Spinal cord (tissue), 10 donors: Measurements from ENCODE around the gene RAB32. TPM values are rescaled to one million over a fixed set of nuclear protein-coding genes. Genes with fewer than 3 reads are reported as not detected.

Experiments
- DNase-seq, 6 donors: peaks; one replicate each; pipeline versions ENCODE4 v3.0.0 to v3.0.0-alpha.2; 2013 to 2015; ENCODE audit warnings: low spot score in 6 of 6, low read depth in 4 of 6
- H3K27ac ChIP-seq: one replicate; pipeline ENCODE4 v1.5.1; 2013; ENCODE audit warnings: low read depth, low read length, control low read depth
- H3K27me3 ChIP-seq: one replicate; pipeline ENCODE4 v1.6.1; 2013; ENCODE audit warnings: low read length; ENCODE audit not compliant: control insufficient read depth, insufficient read depth
- H3K36me3 ChIP-seq: one replicate; pipeline ENCODE4 v1.6.1; 2013; ENCODE audit warnings: low read length; ENCODE audit not compliant: control insufficient read depth, insufficient read depth
- H3K4me1 ChIP-seq: one replicate; pipeline ENCODE4 v1.6.1; 2013; ENCODE audit warnings: low read length; ENCODE audit not compliant: control insufficient read depth, insufficient read depth
- H3K4me3 ChIP-seq: one replicate; pipeline ENCODE4 v1.5.1; 2013; ENCODE audit warnings: low read depth, low read length, control low read depth
- H3K9me3 ChIP-seq: one replicate; pipeline ENCODE4 v1.6.1; 2013; ENCODE audit warnings: low read length; ENCODE audit not compliant: control insufficient read depth, insufficient read depth
- WGBS: methylation state at CpG from one replicate; pipeline ENCODE4 v1.1.5; 2013; ENCODE audit warnings: missing lambda C conversion rate; ENCODE audit not compliant: insufficient coverage; 5-methylcytosine and 5-hydroxymethylcytosine counted together
- polyA plus RNA-seq, 2 donors: library from polyadenylated mRNA; unstranded; fragments of 120-200 nt; gene quantifications; one replicate each; pipeline ENCODE4 v1.2.1, GENCODE V29; 2013; ENCODE audit not compliant: insufficient read length in 2 of 2
- total RNA-seq, 2 donors: library from RNA; depleted of rRNA in 1 of 2; stranded (reverse); fragments of 120-200 nt in 1 of 2; fragments of >200 nt in 1 of 2; gene quantifications; one replicate each; pipeline versions ENCODE4 v1.2.3 to v1.2.4, GENCODE V29; 2013 to 2014
- donor health status: healthy.

Gene RAB32
- total and polyA plus RNA-seq, 4 donors = 12.6 to 29.1 (median 15.4) TPM

DNA sequence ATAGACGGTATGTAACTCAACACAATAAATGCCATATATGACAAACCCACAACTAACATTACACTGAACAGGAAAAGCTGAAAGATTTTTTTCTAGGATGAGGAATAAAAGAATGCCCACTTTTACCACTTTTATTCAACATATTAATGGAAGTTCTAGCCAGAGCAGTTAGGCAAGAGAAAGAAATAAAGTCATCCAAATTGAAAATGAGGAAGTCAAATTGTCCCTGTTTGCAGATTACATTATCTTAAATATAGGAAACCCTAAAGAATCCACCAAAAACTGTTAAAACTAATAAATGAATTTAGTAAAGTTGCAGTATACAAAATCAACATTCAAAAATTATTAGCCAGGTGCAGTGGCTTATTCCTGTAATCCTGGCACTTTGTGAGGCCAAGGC lies 30.6 kb downstream of the RAB32 start:
- no peak overlapping the region for H3K4me3 ChIP-seq
- DNase-seq = no peak
- no peak overlapping the region for H3K27ac ChIP-seq
- no peaks in the 10 kb centered on the region for H3K9me3 ChIP-seq
- H3K36me3 ChIP-seq = no peaks in the 10 kb centered on the region
- no peaks in the 10 kb centered on the region for H3K27me3 ChIP-seq
- WGBS = no CpG with 5 or more reads among the region's 1 CpG
- no peaks in the 10 kb centered on the region for H3K4me1 ChIP-seq

DNA sequence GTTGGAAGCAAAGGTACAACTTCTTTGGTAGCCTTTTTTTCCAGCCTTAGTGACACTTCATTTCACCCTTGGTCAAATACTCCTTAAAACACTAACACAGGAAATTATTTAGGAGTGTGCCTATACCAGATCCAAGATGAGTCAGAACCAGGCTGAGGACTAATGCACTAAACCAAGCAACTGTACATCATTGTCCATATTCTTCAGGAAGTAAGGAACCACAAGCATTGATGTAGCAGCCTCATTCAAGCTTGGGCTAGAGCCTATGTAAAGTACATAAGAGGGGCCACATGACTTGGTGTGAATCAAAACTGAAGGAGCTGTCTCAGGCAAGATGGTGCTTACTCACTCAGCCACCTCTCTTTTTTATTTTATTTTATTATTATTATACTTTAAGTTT lies 34.4 kb downstream of the RAB32 start:
- H3K27ac ChIP-seq = no peak overlapping the region
- H3K36me3 ChIP-seq = no peaks in the 10 kb centered on the region
- no peaks in the 10 kb centered on the region for H3K27me3 ChIP-seq
- H3K4me3 ChIP-seq = no peak overlapping the region
- H3K9me3 ChIP-seq = no peaks in the 10 kb centered on the region
- H3K4me1 ChIP-seq = no peaks in the 10 kb centered on the region
- no peak for DNase-seq

DNA sequence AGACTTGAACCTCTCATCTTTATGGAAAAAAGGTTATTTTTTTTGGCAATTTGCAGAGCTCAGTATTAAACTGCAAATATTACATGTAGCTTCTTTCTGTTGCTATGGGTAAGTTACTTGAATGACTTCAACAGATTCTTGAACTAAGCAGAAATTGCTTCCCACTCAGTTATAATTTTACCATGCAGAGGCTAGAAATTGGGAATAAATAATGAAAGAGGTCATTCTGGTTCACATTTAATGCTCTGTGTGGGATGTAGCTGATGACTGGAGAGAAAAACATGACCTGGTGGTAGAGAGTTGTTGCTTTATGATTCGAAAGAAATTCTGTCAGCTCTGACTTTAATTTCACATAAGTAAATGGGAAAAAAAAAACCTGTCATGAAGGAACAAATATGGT lies 38.3 kb downstream of the RAB32 start:
- no peak overlapping the region for H3K4me3 ChIP-seq
- H3K9me3 ChIP-seq = no peaks in the 10 kb centered on the region
- H3K4me1 ChIP-seq = no peaks in the 10 kb centered on the region
- H3K36me3 ChIP-seq = no peaks in the 10 kb centered on the region
- WGBS = no CpG with 5 or more reads among the region's 1 CpG
- H3K27ac ChIP-seq = no peak overlapping the region
- no peaks in the 10 kb centered on the region for H3K27me3 ChIP-seq
- DNase-seq = no peak

DNA sequence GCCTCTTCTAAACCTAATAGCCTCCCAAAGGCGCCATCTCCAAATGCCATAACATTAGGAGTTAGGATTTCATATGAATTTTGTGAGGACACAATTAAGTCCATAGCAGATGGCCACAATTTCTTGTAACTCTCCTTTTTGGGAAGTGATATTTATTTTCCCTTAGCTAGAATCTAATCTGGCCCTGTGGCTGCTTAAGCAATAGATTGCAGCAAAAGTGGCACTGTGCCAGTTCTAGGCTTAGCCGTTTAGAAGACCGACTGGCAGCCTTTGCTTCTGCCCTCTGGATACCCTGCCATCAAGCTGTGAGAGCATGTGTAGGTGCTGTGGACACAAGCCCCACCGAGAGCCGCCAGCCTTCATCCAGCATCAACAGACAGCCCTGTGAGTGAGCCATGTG lies 39.2 kb downstream of the RAB32 start:
- no peaks in the 10 kb centered on the region for H3K4me1 ChIP-seq
- H3K4me3 ChIP-seq = no peak overlapping the region
- no peaks in the 10 kb centered on the region for H3K27me3 ChIP-seq
- no peaks in the 10 kb centered on the region for H3K9me3 ChIP-seq
- peak in 1 of 6 donors; percentile 10 for DNase-seq
- H3K36me3 ChIP-seq = no peaks in the 10 kb centered on the region
- no peak overlapping the region for H3K27ac ChIP-seq
- WGBS = 74% methylated on average over 2 of the region's 5 CpGs

DNA sequence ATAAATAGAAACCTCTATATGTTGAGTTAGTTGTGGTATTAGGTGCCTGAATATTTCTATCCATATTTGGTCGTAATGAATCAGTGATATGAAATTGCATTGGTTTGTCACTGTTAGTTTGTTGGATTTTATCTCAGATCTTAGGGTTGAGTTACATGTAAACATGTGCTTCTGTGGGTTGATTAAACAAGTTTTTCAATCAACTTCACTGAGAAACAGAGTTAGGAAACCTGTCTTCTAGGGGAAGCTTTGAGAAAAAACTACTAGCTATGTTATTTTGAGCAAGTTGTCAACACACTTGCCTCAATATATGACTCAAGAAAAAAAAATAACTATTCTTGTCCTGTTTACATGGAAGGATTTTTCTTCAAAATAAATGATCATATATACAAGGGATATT lies 40.3 kb downstream of the RAB32 start:
- H3K9me3 ChIP-seq = no peaks in the 10 kb centered on the region
- H3K36me3 ChIP-seq = no peaks in the 10 kb centered on the region
- no peak overlapping the region for H3K4me3 ChIP-seq
- no peaks in the 10 kb centered on the region for H3K4me1 ChIP-seq
- WGBS = no CpG with 5 or more reads among the region's 1 CpG
- no peak for DNase-seq
- H3K27ac ChIP-seq = no peak overlapping the region
- no peaks in the 10 kb centered on the region for H3K27me3 ChIP-seq

DNA sequence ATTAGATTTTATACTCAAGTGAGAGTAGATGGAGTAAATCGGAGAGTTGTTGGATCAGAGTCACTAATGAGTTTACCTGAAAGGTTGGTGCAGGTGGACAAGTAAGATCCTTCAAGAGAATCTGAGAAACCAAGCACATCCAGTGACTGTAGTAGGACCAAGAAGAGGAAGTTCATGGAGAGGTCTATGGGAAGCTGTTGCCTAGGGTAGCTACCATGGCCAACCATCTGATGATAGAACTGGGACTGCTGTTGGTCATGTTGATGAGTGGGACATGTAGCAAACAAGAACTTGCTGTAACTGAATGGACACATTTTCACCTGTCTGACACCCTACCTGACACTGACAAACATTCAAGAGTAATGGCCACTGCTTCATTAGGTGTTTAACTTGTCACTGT lies 43.8 kb downstream of the RAB32 start:
- Histone ChIP-seq H3K4me1 (no peaks in the 10 kb centered on the region), H3K9me3 (no peaks in the 10 kb centered on the region), H3K27me3 (no peaks in the 10 kb centered on the region), H3K36me3 (no peaks in the 10 kb centered on the region), H3K4me3 (no peak overlapping the region), H3K27ac (no peak overlapping the region)
- WGBS = no CpG with 5 or more reads among the region's 1 CpG
- no peak for DNase-seq

DNA sequence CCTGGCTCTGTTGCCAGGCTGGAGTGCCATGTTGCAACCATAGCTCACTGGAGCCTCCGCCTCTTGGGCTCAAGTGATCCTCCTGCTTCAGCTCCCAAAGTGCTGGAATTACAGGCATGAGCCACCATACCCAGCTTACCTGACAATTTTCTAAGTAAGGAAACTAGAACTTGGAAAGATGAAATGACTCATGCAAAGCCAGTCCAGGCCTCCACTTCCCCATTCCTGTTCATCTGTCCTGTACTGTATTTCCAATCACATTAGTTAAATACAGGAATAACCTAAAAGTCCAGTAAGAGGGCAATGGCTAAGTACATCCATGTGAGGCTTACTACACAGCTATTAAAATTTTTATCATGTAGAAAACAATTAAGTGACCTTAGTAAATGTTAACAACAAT lies 46.9 kb downstream of the RAB32 start:
- no peaks in the 10 kb centered on the region for H3K27me3 ChIP-seq
- H3K9me3 ChIP-seq = no peaks in the 10 kb centered on the region
- H3K4me1 ChIP-seq = no peaks in the 10 kb centered on the region
- H3K4me3 ChIP-seq = no peak overlapping the region
- no peak overlapping the region for H3K27ac ChIP-seq
- DNase-seq = no peak
- no CpG with 5 or more reads among the region's 1 CpG for WGBS
- H3K36me3 ChIP-seq = no peaks in the 10 kb centered on the region

DNA sequence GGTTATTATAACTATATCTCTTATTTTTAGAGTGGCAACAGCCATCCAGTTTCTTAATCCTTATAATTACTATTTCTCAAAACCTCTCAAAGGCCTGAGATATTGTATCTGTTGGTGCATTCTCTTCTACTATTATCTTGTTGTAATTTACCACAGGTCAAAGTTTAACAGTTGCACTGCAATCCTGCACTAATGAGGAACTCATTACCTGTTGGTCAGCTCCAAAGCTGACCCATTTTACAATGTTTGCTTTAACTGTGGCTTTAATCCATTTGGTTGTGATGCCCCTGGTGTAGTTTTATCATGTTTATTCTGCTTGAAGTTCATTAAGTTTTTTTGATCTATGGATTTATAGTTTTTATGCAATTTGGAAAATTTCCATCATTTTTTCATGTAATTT lies 48.8 kb downstream of the RAB32 start:
- no peak for DNase-seq
- Histone ChIP-seq H3K27ac (no peak overlapping the region), H3K4me1 (no peaks in the 10 kb centered on the region), H3K27me3 (no peaks in the 10 kb centered on the region), H3K9me3 (no peaks in the 10 kb centered on the region), H3K4me3 (no peak overlapping the region), H3K36me3 (no peaks in the 10 kb centered on the region)

DNA sequence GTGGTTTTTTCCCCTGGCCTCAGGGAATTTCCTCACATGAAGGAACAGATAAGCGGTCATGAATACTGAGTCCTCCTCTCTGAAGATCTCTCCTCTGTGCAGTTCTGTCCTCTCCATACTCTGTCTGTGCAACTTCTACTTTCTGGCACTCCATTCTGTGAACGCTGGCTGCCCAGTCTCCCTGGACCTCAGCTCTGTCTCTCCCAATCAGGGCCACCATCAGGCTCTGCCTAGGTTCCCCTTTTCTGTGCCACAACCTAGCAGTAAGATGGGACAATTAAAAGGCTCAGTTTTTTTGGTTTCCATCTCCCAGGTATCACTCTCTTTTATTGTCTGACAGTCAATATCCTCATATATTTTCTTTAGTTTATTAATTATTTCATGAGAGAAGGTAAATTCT lies 50.4 kb downstream of the RAB32 start:
- 90% methylated on average over 2 of the region's 2 CpGs for WGBS
- Histone ChIP-seq H3K9me3 (no peaks in the 10 kb centered on the region), H3K36me3 (no peaks in the 10 kb centered on the region), H3K4me3 (no peak overlapping the region), H3K4me1 (peaks cover 4% of the 10 kb centered on the region), H3K27me3 (no peaks in the 10 kb centered on the region), H3K27ac (no peak overlapping the region)
- no peak for DNase-seq

DNA sequence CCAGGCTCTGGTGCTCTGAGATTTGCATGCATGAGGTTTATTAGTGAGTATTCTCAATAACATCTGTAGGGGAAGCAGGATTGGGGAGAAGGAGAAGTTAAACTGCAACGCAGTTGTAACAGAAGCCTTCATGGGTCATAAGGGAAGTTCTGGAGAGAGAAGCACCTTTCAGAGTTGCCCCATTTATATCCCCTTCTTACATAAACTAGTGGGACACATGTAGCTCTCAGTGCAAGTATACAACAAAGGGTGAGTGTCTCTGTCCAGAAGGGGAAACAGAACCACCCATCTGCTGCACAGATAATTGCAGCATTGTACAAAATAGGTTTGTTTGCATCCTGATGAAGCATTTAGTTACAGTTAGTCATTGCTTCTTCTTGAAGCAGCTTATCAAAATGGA lies 50.9 kb downstream of the RAB32 start:
- Histone ChIP-seq H3K9me3 (no peaks in the 10 kb centered on the region), H3K4me3 (no peak overlapping the region), H3K27ac (no peak overlapping the region), H3K36me3 (no peaks in the 10 kb centered on the region), H3K4me1 (peaks cover 5% of the 10 kb centered on the region), H3K27me3 (no peaks in the 10 kb centered on the region)
- no CpG with 5 or more reads among the region's 1 CpG for WGBS
- no peak for DNase-seq
